SK-N-SH treated with all-trans-retinoic acid at 6 μM for 48 hours (cell line): ENCODE results near the gene FREM2.

Experiments
- ARNTL ChIP-seq: fragments of 450-650 bp; formaldehyde crosslinking; IDR thresholded peaks from 2 replicates; pipeline ENCODE4 v1.5.0; 2020; ENCODE audit warnings: low read depth, mild to moderate bottlenecking, moderate library complexity, borderline replicate concordance
- TCF4 ChIP-seq: fragments of 250-450 bp; sonication (Bioruptor Pico); IDR thresholded peaks from 2 replicates; pipeline ENCODE4 v1.8.0; 2021; ENCODE audit warnings: mild to moderate bottlenecking, moderate library complexity, borderline replicate concordance
- ZC3H10 ChIP-seq: fragments of 250-450 bp; sonication (Bioruptor Pico); IDR thresholded peaks from 2 replicates; pipeline ENCODE4 v1.5.1; 2021; ENCODE audit warnings: mild to moderate bottlenecking, moderate library complexity
- ZFP3 ChIP-seq: fragments of 250-450 bp; sonication (Bioruptor Pico); IDR thresholded peaks from 2 replicates; pipeline ENCODE4 v1.5.0; 2020; ENCODE audit warnings: mild to moderate bottlenecking, moderate library complexity
- ZFP30 ChIP-seq: fragments of 450-650 bp; formaldehyde crosslinking; IDR thresholded peaks from 2 replicates; pipeline ENCODE4 v1.5.0; 2022; ENCODE audit warnings: mild to moderate bottlenecking, moderate library complexity
- ZNF70 ChIP-seq: fragments of 450-650 bp; formaldehyde crosslinking; IDR thresholded peaks from 2 replicates; pipeline ENCODE4 v1.5.0; 2020; ENCODE audit warnings: mild to moderate bottlenecking, moderate library complexity
- TF ChIP-seq, protein P1 (sequence below): fragments of 250-450 bp; sonication (Bioruptor Pico); IDR thresholded peaks from 2 replicates; pipeline ENCODE4 v1.8.0; 2020; ENCODE audit warnings: mild to moderate bottlenecking, moderate library complexity, borderline replicate concordance

DNA sequence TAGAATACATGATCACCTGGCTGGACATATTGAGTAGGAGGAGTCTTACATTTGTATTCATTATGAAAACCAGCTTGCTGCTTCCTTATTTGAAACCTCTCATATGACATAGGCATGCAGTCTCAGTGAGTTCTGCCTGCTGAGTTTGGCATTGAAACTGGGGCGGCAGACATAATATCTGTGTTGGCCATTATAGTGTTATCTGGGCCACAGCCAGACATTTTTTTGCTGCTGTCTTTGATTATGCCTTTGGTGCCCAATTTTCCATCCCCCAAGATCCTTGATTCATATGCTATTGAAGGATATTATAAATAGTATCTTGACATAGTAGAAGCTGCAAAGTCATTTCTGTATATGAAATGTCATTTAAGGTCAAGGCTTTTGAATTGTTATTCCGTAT, 15.8 kb downstream of the FREM2 start:
- TF ChIP-seq, protein P1, sequence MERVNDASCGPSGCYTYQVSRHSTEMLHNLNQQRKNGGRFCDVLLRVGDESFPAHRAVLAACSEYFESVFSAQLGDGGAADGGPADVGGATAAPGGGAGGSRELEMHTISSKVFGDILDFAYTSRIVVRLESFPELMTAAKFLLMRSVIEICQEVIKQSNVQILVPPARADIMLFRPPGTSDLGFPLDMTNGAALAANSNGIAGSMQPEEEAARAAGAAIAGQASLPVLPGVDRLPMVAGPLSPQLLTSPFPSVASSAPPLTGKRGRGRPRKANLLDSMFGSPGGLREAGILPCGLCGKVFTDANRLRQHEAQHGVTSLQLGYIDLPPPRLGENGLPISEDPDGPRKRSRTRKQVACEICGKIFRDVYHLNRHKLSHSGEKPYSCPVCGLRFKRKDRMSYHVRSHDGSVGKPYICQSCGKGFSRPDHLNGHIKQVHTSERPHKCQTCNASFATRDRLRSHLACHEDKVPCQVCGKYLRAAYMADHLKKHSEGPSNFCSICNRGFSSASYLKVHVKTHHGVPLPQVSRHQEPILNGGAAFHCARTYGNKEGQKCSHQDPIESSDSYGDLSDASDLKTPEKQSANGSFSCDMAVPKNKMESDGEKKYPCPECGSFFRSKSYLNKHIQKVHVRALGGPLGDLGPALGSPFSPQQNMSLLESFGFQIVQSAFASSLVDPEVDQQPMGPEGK (CRISPR knock-in tag): no peak
- TF ChIP-seq ZNF70 (CRISPR knock-in tag): no peak
- no peak for TF ChIP-seq ZFP30 (CRISPR knock-in tag)
- no peak for TF ChIP-seq ZC3H10 (CRISPR knock-in tag)
- no peak for TF ChIP-seq ZFP3 (CRISPR knock-in tag)
- no peak for TF ChIP-seq TCF4 (CRISPR knock-in tag)
- no peak for TF ChIP-seq ARNTL (CRISPR knock-in tag)
